ENCODE measurements around the gene APH1B.
"Not testable (repeated sequence)": the region's sequence is repeated elsewhere in the genome, so short reads cannot be mapped to it uniquely, and the experiment has no call there.

- TF ChIP-seq, protein P1, sequence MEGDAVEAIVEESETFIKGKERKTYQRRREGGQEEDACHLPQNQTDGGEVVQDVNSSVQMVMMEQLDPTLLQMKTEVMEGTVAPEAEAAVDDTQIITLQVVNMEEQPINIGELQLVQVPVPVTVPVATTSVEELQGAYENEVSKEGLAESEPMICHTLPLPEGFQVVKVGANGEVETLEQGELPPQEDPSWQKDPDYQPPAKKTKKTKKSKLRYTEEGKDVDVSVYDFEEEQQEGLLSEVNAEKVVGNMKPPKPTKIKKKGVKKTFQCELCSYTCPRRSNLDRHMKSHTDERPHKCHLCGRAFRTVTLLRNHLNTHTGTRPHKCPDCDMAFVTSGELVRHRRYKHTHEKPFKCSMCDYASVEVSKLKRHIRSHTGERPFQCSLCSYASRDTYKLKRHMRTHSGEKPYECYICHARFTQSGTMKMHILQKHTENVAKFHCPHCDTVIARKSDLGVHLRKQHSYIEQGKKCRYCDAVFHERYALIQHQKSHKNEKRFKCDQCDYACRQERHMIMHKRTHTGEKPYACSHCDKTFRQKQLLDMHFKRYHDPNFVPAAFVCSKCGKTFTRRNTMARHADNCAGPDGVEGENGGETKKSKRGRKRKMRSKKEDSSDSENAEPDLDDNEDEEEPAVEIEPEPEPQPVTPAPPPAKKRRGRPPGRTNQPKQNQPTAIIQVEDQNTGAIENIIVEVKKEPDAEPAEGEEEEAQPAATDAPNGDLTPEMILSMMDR (conservative IDR thresholded peaks at IDR 0.05): not testable (repeated sequence)
- TF ChIP-seq EZH2 (IDR thresholded peaks at IDR 0.05; ENCODE audit: low read depth): not testable (repeated sequence)
Observed at GRCh38 chr15:63320981-63321380, 43.6 kb downstream of the APH1B start.
